Natural killer cell treated with Interleukin-12 subunit alpha and Interleukin-12 subunit beta and Interleukin-15 and Interleukin-18, amount 100 ng/mL, for 72 hours (primary cell): ENCODE results near the gene TCF7. TPM values are rescaled to one million over a fixed set of nuclear protein-coding genes. Genes with fewer than 3 reads are reported as not detected.

Source experiments
- ATAC-seq, 2 donors: fragments of 150-1000 bp; cut with Tn5 transposase in 1 of 2; sonication (Bioruptor Pico), chemical (Tn5 transposase) in 1 of 2; 2 replicates each; pipeline ENCODE4 v1.10.0; 2021
- DNase-seq: peaks from one replicate; pipeline ENCODE4 v3.0.0; 2022; ENCODE audit warnings: low spot score
- H3K27ac Mint-ChIP-seq, 2 donors: 1 replicate in 1 of 2; 2 replicates in 1 of 2; pipeline ENCODE4 v1.8.0; 2022; ENCODE audit warnings: mixed read lengths in 2 of 2, mild to moderate bottlenecking in 1 of 2, moderate library complexity in 1 of 2
- H3K27me3 Mint-ChIP-seq, 2 donors: 1 replicate in 1 of 2; 2 replicates in 1 of 2; pipeline ENCODE4 v1.8.0; 2022; ENCODE audit warnings: mixed read lengths in 2 of 2
- H3K36me3 Mint-ChIP-seq: one replicate; pipeline ENCODE4 v1.8.0; 2022; ENCODE audit warnings: mixed read lengths
- H3K4me1 Mint-ChIP-seq, 2 donors: 1 replicate in 1 of 2; 2 replicates in 1 of 2; pipeline ENCODE4 v1.8.0; 2022; ENCODE audit warnings: low read depth in 2 of 2, mixed read lengths in 2 of 2, mild to moderate bottlenecking in 1 of 2
- H3K4me3 Mint-ChIP-seq: one replicate; pipeline ENCODE4 v1.8.0; 2022; ENCODE audit warnings: mixed read lengths
- H3K9me3 Mint-ChIP-seq: 2 replicates; pipeline ENCODE4 v1.8.0; 2022; ENCODE audit warnings: mixed read lengths
- total RNA-seq, 2 donors: library from RNA; stranded (reverse); gene quantifications; one replicate each; pipeline ENCODE4 v1.2.3, GENCODE V29; 2022

Gene TCF7
- total RNA-seq, 2 donors from 2014 or later = 2.6 to 6.1 TPM

- DNase-seq = no peak
- peaks cover 0 to 12% of the 10 kb centered on the region in 2 donors for H3K27me3 Mint-ChIP-seq
- H3K4me3 Mint-ChIP-seq = no peak overlapping the region
- peaks cover 18 to 44% of the 10 kb centered on the region in 2 donors for H3K4me1 Mint-ChIP-seq
- H3K27ac Mint-ChIP-seq = peak overlapping the region in 1 of 2 donors; percentile 9
- H3K9me3 Mint-ChIP-seq = no peaks in the 10 kb centered on the region
- no peak for ATAC-seq
- H3K36me3 Mint-ChIP-seq = no peaks in the 10 kb centered on the region
These were observed 1.6 kb upstream of the TCF7 start for GRCh38 chr5:134112726-134113362.

DNA sequence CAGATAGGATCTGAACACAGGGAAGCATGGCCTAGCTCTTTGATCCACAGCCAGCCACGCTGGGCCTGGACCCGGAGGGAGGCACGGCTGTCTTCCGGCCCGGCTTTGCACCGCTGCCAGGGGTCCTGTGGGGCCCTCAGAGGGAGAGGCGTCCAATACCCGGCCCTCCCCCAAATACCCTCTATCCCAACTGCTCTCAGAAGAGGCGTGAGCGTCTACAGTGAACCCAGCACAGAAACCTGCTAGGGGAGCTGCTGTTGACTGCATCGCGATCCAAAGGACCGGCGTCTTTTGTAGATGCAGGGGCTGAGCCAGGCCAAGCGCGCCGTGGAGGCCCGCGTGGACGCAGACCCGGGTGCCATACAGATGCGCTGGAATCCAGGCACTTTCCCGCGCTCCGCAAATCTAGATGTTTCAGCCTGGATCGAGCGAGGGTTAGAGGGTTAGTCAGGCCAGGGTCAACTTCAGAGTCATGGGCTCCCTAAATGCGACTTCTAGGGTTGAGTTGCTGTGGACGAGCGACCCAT, 1.1 kb upstream of the TCF7 start:
- Mint-ChIP-seq H3K9me3 (no peaks in the 10 kb centered on the region), H3K27me3 (peaks cover 0 to 12% of the 10 kb centered on the region in 2 donors), H3K27ac (peak overlapping the region; percentile 39 to 78), H3K4me3 (peak overlapping the region; percentile 82), H3K4me1 (peaks cover 18 to 40% of the 10 kb centered on the region in 2 donors), H3K36me3 (no peaks in the 10 kb centered on the region)
- ATAC-seq = no peak
- no peak for DNase-seq

DNA sequence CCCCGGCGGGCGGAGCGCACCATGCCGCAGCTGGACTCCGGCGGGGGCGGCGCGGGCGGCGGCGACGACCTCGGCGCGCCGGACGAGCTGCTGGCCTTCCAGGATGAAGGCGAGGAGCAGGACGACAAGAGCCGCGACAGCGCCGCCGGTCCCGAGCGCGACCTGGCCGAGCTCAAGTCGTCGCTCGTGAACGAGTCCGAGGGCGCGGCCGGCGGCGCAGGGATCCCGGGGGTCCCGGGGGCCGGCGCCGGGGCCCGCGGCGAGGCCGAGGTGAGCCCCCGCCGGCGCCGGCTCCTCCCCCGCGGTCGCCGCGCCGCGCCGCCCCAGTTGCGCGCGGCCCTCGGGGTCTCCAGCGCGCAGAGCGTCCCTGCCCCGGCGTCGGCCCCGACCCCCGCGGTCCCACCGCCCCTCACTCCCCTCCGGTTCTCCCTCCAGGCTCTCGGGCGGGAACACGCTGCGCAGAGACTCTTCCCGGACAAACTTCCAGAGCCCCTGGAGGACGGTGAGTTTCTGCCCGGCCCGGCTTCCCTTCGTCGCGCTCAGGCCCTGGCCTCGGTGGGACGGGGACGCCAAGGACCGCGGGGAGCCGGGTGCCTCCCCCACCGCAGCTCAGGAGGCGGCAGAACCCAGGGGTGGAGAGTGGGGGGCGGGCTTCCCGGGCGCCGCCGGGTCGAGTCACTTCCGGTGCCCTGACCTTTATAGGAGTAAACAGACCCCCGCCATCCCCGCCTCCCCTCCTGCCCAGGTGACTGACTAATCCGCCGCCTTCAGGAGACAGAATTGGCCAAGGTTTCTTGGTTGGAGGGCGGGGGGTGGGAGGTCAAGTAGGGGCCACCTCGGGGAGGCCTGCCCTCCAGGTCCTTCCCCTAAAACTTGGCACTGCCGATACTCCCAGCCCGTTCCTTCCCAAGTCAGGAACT, 665 bp downstream of the TCF7 start:
- peaks cover 18 to 47% of the 10 kb centered on the region in 2 donors for H3K4me1 Mint-ChIP-seq
- no peaks in the 10 kb centered on the region for H3K9me3 Mint-ChIP-seq
- H3K27ac Mint-ChIP-seq = no peak overlapping the region
- ATAC-seq (no peak), DNase-seq (no peak)
- H3K4me3 Mint-ChIP-seq = peak overlapping the region; percentile 60
- H3K36me3 Mint-ChIP-seq = no peaks in the 10 kb centered on the region
- H3K27me3 Mint-ChIP-seq = peaks cover 0 to 12% of the 10 kb centered on the region in 2 donors

- Mint-ChIP-seq H3K9me3 (no peaks in the 10 kb centered on the region), H3K27ac (no peak overlapping the region), H3K27me3 (peaks cover 0 to 12% of the 10 kb centered on the region in 2 donors), H3K4me3 (peak overlapping the region; percentile 60), H3K36me3 (no peaks in the 10 kb centered on the region), H3K4me1 (peaks cover 18 to 47% of the 10 kb centered on the region in 2 donors)
- ATAC-seq (no peak), DNase-seq (no peak)
These were observed 1.3 kb downstream of the TCF7 start for GRCh38 chr5:134115806-134116175.

DNA sequence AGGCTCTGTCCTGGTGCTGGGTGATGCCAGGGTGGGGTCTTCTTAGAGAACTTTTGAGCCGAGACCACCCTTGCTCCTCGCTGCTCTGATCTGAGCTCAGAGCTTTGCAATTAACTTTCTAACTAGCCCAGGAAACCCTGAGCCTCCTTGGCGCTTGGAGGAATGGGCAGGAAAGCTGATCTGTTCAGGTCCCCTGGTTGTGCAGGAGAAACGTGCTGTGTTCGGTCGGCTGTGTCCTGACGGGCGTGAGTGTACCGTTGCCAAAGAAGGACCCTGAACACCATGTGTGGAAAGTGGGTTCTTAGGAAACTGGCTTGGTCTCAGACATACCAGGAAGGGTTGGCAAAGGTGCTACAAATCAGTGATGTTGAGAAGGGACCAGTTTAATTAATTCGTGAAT, 1.8 kb downstream of the TCF7 start:
- DNase-seq (no peak), ATAC-seq (no peak)
- peaks cover 18 to 45% of the 10 kb centered on the region in 2 donors for H3K4me1 Mint-ChIP-seq
- peak overlapping the region; percentile 60 for H3K4me3 Mint-ChIP-seq
- peaks cover 0 to 12% of the 10 kb centered on the region in 2 donors for H3K27me3 Mint-ChIP-seq
- no peaks in the 10 kb centered on the region for H3K36me3 Mint-ChIP-seq
- H3K9me3 Mint-ChIP-seq = no peaks in the 10 kb centered on the region
- no peak overlapping the region for H3K27ac Mint-ChIP-seq

DNA sequence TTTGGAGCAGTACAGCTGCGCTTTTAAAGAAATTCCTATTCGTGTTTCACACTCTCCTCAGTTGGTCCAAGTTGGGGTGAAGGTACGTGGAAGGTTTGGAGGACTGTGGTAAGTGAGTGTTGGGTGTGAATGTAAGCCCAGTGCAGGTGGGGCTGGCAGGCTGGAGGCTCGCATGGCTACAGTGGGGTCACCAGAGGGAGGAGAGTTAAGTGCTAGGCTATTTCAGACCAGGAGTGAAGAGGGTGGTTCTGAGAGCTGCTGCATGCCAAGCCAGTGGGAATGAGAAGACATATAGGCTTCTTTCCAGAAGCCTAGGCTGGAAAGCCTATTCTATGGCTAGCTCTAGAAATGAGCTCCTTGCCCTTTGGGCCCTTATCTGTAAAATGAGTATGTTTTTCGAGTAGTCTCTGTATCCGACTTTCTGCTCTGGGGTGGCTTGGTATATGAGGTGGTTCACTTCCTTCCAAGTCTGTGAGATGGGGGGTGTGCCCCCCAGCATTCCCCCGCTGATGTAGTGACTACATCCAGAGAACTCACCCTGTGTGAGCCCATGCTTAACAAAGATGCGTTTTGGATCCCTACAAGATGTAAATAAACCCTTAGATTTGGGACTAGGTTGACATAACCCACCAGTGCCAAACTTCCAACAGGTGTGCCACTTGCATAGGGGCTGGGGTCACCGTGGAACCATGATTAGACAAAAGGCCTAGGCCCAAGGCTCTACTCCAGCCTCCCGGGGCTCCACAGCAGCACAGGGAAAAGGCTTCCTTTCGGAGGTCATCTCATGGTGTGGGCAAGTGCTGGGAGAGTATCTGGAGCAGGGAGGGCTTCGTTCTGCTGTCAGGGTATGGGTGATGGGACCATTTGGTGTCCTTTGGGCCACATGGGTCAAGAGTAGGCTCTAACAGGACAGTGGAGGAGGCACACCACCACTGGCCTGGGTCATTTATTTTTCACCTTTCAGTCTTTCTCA, 2.6 kb downstream of the TCF7 start:
- H3K4me1 Mint-ChIP-seq = peaks cover 17 to 41% of the 10 kb centered on the region in 2 donors
- no peak overlapping the region for H3K27ac Mint-ChIP-seq
- ATAC-seq (no peak), DNase-seq (no peak)
- H3K36me3 Mint-ChIP-seq = no peaks in the 10 kb centered on the region
- peaks cover 0 to 6% of the 10 kb centered on the region in 2 donors for H3K27me3 Mint-ChIP-seq
- H3K9me3 Mint-ChIP-seq = no peaks in the 10 kb centered on the region
- peak overlapping the region; percentile 40 for H3K4me3 Mint-ChIP-seq

- Mint-ChIP-seq H3K4me3 (no peak overlapping the region), H3K4me1 (peaks cover 18 to 43% of the 10 kb centered on the region in 2 donors), H3K9me3 (no peaks in the 10 kb centered on the region), H3K27ac (no peak overlapping the region), H3K36me3 (no peaks in the 10 kb centered on the region), H3K27me3 (peaks cover 0 to 3% of the 10 kb centered on the region in 2 donors)
- ATAC-seq (no peak), DNase-seq (no peak)
These were observed 3.8 kb downstream of the TCF7 start for GRCh38 chr5:134118212-134118835.

GRCh38 chr5:134119720-134120119, 5.2 kb downstream of the TCF7 start:
- no peak for ATAC-seq
- Mint-ChIP-seq H3K36me3 (no peaks in the 10 kb centered on the region), H3K4me1 (peaks cover 16 to 39% of the 10 kb centered on the region in 2 donors)

GRCh38 chr5:134120386-134121138, 6.1 kb downstream of the TCF7 start:
- ATAC-seq (no peak), DNase-seq (no peak)
- peaks cover 0 to 3% of the 10 kb centered on the region in 2 donors for H3K27me3 Mint-ChIP-seq
- no peak overlapping the region for H3K27ac Mint-ChIP-seq
- peaks cover 16 to 43% of the 10 kb centered on the region in 2 donors for H3K4me1 Mint-ChIP-seq
- no peaks in the 10 kb centered on the region for H3K9me3 Mint-ChIP-seq
- H3K4me3 Mint-ChIP-seq = no peak overlapping the region
- H3K36me3 Mint-ChIP-seq = no peaks in the 10 kb centered on the region

More at GRCh38 chr5:134119720-134120119, 5.2 kb downstream of the TCF7 start:
- no peak overlapping the region for H3K27ac Mint-ChIP-seq
- H3K27me3 Mint-ChIP-seq = peaks cover 0 to 3% of the 10 kb centered on the region in 2 donors
- H3K9me3 Mint-ChIP-seq = no peaks in the 10 kb centered on the region
- no peak overlapping the region for H3K4me3 Mint-ChIP-seq
- DNase-seq = no peak

- Mint-ChIP-seq H3K36me3 (no peaks in the 10 kb centered on the region), H3K4me1 (peaks cover 16 to 46% of the 10 kb centered on the region in 2 donors), H3K27me3 (no peaks in the 10 kb centered on the region), H3K27ac (no peak overlapping the region), H3K4me3 (no peak overlapping the region), H3K9me3 (no peaks in the 10 kb centered on the region)
- DNase-seq = no peak
- ATAC-seq = peak in 1 of 2 donors; percentile 37
These were observed 8.0 kb downstream of the TCF7 start for GRCh38 chr5:134122530-134122929.

GRCh38 chr5:134123360-134123759, 8.9 kb downstream of the TCF7 start:
- no peak overlapping the region for H3K27ac Mint-ChIP-seq
- H3K4me1 Mint-ChIP-seq = peaks cover 16 to 43% of the 10 kb centered on the region in 2 donors
- no peaks in the 10 kb centered on the region for H3K36me3 Mint-ChIP-seq
- no peak for DNase-seq
- H3K4me3 Mint-ChIP-seq = no peak overlapping the region
- H3K9me3 Mint-ChIP-seq = no peaks in the 10 kb centered on the region
- H3K27me3 Mint-ChIP-seq = no peaks in the 10 kb centered on the region
- no peak for ATAC-seq

DNA sequence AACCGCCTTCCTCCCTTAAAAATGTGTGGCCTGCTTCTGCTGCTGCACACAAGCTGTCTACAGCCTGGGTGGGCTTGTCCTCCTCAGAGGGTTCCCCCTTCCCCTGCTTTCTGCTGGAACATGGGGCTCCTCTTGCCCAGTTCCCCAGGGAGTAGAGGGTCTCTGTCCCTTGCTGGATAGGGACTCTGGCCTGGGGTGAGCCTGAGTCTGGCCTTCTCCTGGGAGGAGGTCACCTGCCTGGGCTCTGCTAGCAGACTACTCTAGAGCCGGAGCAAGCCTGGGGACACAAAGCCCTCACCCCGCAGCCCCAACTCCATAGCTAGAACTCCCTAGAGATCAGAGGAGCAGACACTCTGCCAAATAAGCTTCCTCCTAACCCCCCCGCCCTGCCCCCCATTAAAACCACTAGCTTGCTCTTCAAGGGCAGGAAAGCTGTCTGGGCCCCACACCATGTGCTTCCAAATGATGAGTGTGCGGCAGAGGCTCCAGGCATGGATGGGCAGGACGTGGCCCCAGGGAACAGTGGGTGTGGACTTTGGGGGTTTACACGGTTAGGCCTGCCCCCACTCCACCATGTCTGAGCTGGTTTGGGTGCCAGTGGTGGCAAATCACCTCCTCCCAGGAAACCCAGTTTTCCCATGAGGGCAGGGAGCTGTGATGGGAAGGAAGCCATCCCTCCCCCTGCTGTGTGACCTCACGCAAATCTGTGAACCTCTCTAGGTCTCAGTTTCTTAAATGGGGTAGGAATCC, 10.0 kb downstream of the TCF7 start:
- DNase-seq (no peak), ATAC-seq (no peak)
- Mint-ChIP-seq H3K27me3 (no peaks in the 10 kb centered on the region), H3K9me3 (no peaks in the 10 kb centered on the region), H3K4me3 (no peak overlapping the region), H3K36me3 (no peaks in the 10 kb centered on the region), H3K27ac (no peak overlapping the region), H3K4me1 (peaks cover 22 to 41% of the 10 kb centered on the region in 2 donors)
